ENCODE data around the gene DEGS2. TPM values are rescaled to one million over a fixed set of nuclear protein-coding genes. Genes with fewer than 3 reads are reported as not detected.

DEGS2 gene
- total RNA-seq, 1 experiment from 2014 or later: not detected

GRCh38 chr14:100165376-100165775 lies 5.9 kb upstream of the DEGS2 start:
- ChIA-PET POLR2A (ENCODE audit: low non-redundant PET) (no interaction called here), CTCF (interaction anchor here (1.3 kb wide), 1 partner anchor 10 kb away, joined by 3 read pairs; no protein-coding TSS in a partner anchor)
- BruUV-seq (replicated peaks): no TSS peak

GRCh38 chr14:100160534-100160916 lies 1.1 kb upstream of the DEGS2 start:
- no TSS peak for BruUV-seq (replicated peaks)
- Histone ChIP-seq H3K36me3 (ENCODE audit: insufficient read depth, low read length, poor library complexity, severe bottlenecking) (no peaks in the 10 kb centered on the region), H3K4me3 (ENCODE audit: low read depth, low read length, poor library complexity, severe bottlenecking) (no peak overlapping the region), H3K9me3 (ENCODE audit: low read depth, low read length, poor library complexity, severe bottlenecking) (no peaks in the 10 kb centered on the region), H3K27me3 (replicated peaks; ENCODE audit: insufficient read depth, low read depth, low read length, poor library complexity) (peaks cover 31% of the 10 kb centered on the region), H3K27ac (ENCODE audit: low read depth, low read length, poor library complexity, severe bottlenecking) (no peak overlapping the region), H3K4me1 (ENCODE audit: insufficient read depth, low read length, poor library complexity, severe bottlenecking) (peaks cover 12% of the 10 kb centered on the region)
- ChIA-PET POLR2A (ENCODE audit: low non-redundant PET) (interaction anchor here (0.6 kb wide), 1 partner anchor 42 kb away, joined by 5 read pairs; no protein-coding TSS in a partner anchor), CTCF (no interaction called here)
- no peak for DNase-seq (ENCODE audit: low spot score)
- intact Hi-C loops (cut with micrococcal nuclease; ENCODE audit: unreplicated experiment): no loop called here
- no peak for TF ChIP-seq CTCF (conservative IDR thresholded peaks at IDR 0.05; ENCODE audit: low read depth, low read length)
- TF ChIP-seq EZH2 (IDR thresholded peaks at IDR 0.05; ENCODE audit: borderline replicate concordance, low read depth, low read length, poor library complexity, severe bottlenecking): no peak

More at GRCh38 chr14:100165376-100165775, 5.9 kb upstream of the DEGS2 start:
- intact Hi-C loops (cut with micrococcal nuclease; ENCODE audit: unreplicated experiment): no loop called here
- Histone ChIP-seq H3K4me3 (ENCODE audit: low read depth, low read length, poor library complexity, severe bottlenecking) (no peak overlapping the region), H3K27me3 (replicated peaks; ENCODE audit: insufficient read depth, low read depth, low read length, poor library complexity) (peaks cover 8% of the 10 kb centered on the region), H3K36me3 (ENCODE audit: insufficient read depth, low read length, poor library complexity, severe bottlenecking) (no peaks in the 10 kb centered on the region), H3K27ac (ENCODE audit: low read depth, low read length, poor library complexity, severe bottlenecking) (no peak overlapping the region), H3K4me1 (ENCODE audit: insufficient read depth, low read length, poor library complexity, severe bottlenecking) (peaks cover 5% of the 10 kb centered on the region), H3K9me3 (ENCODE audit: low read depth, low read length, poor library complexity, severe bottlenecking) (no peaks in the 10 kb centered on the region)
- DNase-seq (ENCODE audit: low spot score): no peak
- no peak for TF ChIP-seq CTCF (conservative IDR thresholded peaks at IDR 0.05; ENCODE audit: low read depth, low read length)
- no peak for TF ChIP-seq EZH2 (IDR thresholded peaks at IDR 0.05; ENCODE audit: borderline replicate concordance, low read depth, low read length, poor library complexity, severe bottlenecking)

GRCh38 chr14:100159865-100160533 lies 554 bp upstream of the DEGS2 start:
- ChIA-PET CTCF (no interaction called here), POLR2A (ENCODE audit: low non-redundant PET) (no interaction called here)
- H3K4me1 ChIP-seq (ENCODE audit: insufficient read depth, low read length, poor library complexity, severe bottlenecking): peaks cover 12% of the 10 kb centered on the region
- H3K36me3 ChIP-seq (ENCODE audit: insufficient read depth, low read length, poor library complexity, severe bottlenecking): no peaks in the 10 kb centered on the region
- no TSS peak for BruUV-seq (replicated peaks)
- H3K4me3 ChIP-seq (ENCODE audit: low read depth, low read length, poor library complexity, severe bottlenecking): peak overlapping the region; percentile 40
- TF ChIP-seq EZH2 (IDR thresholded peaks at IDR 0.05; ENCODE audit: borderline replicate concordance, low read depth, low read length, poor library complexity, severe bottlenecking): peak; percentile 48
- TF ChIP-seq CTCF (conservative IDR thresholded peaks at IDR 0.05; ENCODE audit: low read depth, low read length): no peak
- H3K9me3 ChIP-seq (ENCODE audit: low read depth, low read length, poor library complexity, severe bottlenecking): no peaks in the 10 kb centered on the region
- no peak for DNase-seq (ENCODE audit: low spot score)
- intact Hi-C loops (cut with micrococcal nuclease; ENCODE audit: unreplicated experiment): no loop called here
- H3K27me3 ChIP-seq (replicated peaks; ENCODE audit: insufficient read depth, low read depth, low read length, poor library complexity): peaks cover 31% of the 10 kb centered on the region
- no peak overlapping the region for H3K27ac ChIP-seq (ENCODE audit: low read depth, low read length, poor library complexity, severe bottlenecking)

All from A673 (cell line).